DND-41 (cell line): Measurements from ENCODE around the gene ATP8A2.
"Not testable (repeated sequence)": the region's sequence is repeated elsewhere in the genome, so short reads cannot be mapped to it uniquely, and the experiment has no call there.

Experiments
- CTCF ChIP-seq: IDR thresholded peaks from 2 replicates; pipeline ENCODE4 v1.5.1; 2012; ENCODE audit warnings: borderline replicate concordance, low read length, moderate library complexity, mild to moderate bottlenecking; ENCODE audit not compliant: poor library complexity, severe bottlenecking; ENCODE audit errors: extremely low read depth
- EZH2 ChIP-seq: IDR thresholded peaks from 3 replicates; pipeline ENCODE4 v1.6.1; 2012; ENCODE audit warnings: borderline replicate concordance, low read depth, mild to moderate bottlenecking, moderate library complexity, low read length, inconsistent platforms; ENCODE audit not compliant: severe bottlenecking

- not testable (repeated sequence) for TF ChIP-seq CTCF, EZH2
Measured at GRCh38 chr13:26072335-26072734, 700.6 kb downstream of the ATP8A2 start.
